ENCODE data around the gene HLCS. TPM values are rescaled to one million over a fixed set of nuclear protein-coding genes. Genes with fewer than 3 reads are reported as not detected.
A peak's percentile ranks its signal among the peaks of the same experiment; 100 is the strongest.

Gene HLCS
- total RNA-seq, 1 donor from 2014 or later = 17.1 TPM

DNA sequence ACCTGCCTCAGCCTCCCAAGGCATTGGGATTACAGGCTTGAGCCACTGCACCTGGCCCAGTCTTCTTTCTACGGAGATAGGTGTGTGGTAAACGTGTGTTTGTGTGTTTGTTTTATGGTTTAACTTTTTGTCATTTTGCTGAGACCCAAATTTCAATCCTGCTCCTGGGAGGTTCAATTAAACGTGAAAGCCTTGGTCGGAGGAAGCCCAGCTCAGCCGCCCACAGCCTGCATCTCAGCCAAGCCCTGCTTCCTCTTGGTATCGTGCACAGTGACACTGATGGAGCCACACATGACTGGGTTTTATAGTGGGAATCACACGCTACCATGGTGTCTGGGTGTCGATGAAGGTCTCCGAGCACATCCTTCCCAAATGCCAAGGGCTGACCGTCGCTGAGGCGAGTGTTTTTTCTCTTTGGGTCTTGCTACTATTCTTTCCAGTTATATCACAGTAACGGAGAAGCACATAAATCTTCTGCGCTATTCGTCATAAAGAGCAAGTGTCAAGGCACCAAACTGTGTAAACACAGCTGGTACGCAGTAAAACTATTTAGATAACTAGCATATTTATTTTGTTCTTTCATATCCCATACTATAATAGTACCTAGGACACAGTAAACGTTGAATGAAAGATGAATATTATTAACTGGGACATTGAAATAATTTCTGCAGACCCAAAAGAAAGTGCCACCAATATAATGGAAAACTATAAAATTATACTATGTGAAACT is 39.3 kb downstream of the HLCS start:
- peaks cover 7% of the 10 kb centered on the region for H3K36me3 ChIP-seq
- no peak overlapping the region for H3K4me3 ChIP-seq
- TF ChIP-seq, protein P1, sequence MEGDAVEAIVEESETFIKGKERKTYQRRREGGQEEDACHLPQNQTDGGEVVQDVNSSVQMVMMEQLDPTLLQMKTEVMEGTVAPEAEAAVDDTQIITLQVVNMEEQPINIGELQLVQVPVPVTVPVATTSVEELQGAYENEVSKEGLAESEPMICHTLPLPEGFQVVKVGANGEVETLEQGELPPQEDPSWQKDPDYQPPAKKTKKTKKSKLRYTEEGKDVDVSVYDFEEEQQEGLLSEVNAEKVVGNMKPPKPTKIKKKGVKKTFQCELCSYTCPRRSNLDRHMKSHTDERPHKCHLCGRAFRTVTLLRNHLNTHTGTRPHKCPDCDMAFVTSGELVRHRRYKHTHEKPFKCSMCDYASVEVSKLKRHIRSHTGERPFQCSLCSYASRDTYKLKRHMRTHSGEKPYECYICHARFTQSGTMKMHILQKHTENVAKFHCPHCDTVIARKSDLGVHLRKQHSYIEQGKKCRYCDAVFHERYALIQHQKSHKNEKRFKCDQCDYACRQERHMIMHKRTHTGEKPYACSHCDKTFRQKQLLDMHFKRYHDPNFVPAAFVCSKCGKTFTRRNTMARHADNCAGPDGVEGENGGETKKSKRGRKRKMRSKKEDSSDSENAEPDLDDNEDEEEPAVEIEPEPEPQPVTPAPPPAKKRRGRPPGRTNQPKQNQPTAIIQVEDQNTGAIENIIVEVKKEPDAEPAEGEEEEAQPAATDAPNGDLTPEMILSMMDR (IDR thresholded peaks at IDR 0.05) = no peak
- no peaks in the 10 kb centered on the region for H3K27me3 ChIP-seq (ENCODE audit: low read depth)
- no peak for ATAC-seq
- H3K9me3 ChIP-seq = no peaks in the 10 kb centered on the region
- intact Hi-C loops (cut with DNase I) = loop anchor here (10.0 kb wide), 1 partner anchor 422 kb away; no protein-coding TSS in a partner anchor
- DNase-seq = no peak
- H3K27ac ChIP-seq = no peak overlapping the region
- H3K4me1 ChIP-seq = peaks cover 6% of the 10 kb centered on the region

DNA sequence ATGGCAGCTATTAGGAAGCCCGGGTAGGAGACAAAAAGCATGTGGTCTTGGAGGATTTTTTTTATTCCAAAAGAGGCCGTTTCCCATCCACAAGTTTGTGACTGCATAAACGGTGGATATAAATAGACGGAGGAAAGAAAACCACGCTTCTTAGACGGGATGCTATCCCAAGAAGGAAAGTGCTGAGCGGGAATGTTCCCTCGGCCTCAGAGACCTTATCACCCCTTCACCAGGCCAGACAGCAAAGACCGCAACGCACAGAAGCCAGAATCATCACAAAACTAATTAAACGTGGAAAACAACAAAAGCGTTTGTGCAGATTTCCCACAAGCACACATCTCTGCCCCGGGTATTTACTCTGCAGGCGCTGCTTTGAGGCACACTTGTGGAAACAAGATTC is 43.2 kb downstream of the HLCS start:
- no peak overlapping the region for H3K4me3 ChIP-seq
- peaks cover 3% of the 10 kb centered on the region for H3K36me3 ChIP-seq
- H3K27me3 ChIP-seq (ENCODE audit: low read depth) = no peaks in the 10 kb centered on the region
- no peaks in the 10 kb centered on the region for H3K9me3 ChIP-seq
- TF ChIP-seq, protein P1 (IDR thresholded peaks at IDR 0.05) = no peak
- intact Hi-C loops (cut with DNase I) = loop anchor here (10.0 kb wide), 1 partner anchor 418 kb away; no protein-coding TSS in a partner anchor
- H3K4me1 ChIP-seq = peaks cover 6% of the 10 kb centered on the region
- DNase-seq = no peak
- ATAC-seq = no peak
- H3K27ac ChIP-seq = no peak overlapping the region

DNA sequence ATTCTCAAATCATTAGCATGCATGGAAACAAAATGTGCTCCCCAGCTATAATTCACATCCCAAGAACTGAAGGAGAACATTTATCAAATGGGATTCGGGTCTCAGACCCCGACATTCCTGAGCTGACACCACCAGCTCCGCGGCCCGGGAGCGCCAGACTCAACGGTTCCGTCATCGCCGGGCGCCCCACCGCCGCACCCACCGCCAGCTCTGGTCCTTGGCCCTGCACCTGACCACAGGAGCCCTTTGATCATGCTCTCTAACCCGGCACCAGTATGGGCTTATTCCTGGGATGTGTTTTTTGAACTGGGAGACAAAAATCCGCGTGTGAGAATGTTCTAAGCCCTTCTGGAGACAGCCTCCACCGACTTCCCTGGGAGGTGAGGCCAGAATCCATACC is 43.6 kb downstream of the HLCS start:
- intact Hi-C loops (cut with DNase I) = loop anchor here (10.0 kb wide), 1 partner anchor 418 kb away; no protein-coding TSS in a partner anchor
- H3K4me1 ChIP-seq = peaks cover 8% of the 10 kb centered on the region
- no peak overlapping the region for H3K4me3 ChIP-seq
- H3K36me3 ChIP-seq = peaks cover 3% of the 10 kb centered on the region
- H3K27ac ChIP-seq = no peak overlapping the region
- ATAC-seq (no peak), DNase-seq (no peak)
- H3K9me3 ChIP-seq = no peaks in the 10 kb centered on the region
- H3K27me3 ChIP-seq (ENCODE audit: low read depth) = no peaks in the 10 kb centered on the region
- TF ChIP-seq, protein P1 (IDR thresholded peaks at IDR 0.05) = no peak

DNA sequence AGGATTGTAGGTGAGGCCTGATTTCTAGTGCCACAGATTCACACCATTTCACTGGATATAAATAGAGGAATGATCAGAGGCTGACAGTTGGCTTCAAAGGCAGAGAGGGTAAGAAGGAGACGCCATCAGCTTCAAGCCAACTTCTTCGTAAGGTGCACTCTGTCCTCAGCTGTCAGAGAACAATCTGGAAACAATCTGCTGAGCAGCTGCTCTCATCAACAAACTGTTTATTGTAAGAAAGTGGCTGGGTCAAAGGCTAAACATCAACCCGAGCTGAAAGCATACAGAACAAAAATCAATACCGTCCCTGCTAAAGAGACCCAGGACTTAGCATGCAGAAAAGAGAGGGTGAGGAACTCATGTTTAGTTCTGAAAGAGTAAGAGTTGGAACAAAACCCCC is 48.2 kb downstream of the HLCS start:
- no peak for ATAC-seq

DNA sequence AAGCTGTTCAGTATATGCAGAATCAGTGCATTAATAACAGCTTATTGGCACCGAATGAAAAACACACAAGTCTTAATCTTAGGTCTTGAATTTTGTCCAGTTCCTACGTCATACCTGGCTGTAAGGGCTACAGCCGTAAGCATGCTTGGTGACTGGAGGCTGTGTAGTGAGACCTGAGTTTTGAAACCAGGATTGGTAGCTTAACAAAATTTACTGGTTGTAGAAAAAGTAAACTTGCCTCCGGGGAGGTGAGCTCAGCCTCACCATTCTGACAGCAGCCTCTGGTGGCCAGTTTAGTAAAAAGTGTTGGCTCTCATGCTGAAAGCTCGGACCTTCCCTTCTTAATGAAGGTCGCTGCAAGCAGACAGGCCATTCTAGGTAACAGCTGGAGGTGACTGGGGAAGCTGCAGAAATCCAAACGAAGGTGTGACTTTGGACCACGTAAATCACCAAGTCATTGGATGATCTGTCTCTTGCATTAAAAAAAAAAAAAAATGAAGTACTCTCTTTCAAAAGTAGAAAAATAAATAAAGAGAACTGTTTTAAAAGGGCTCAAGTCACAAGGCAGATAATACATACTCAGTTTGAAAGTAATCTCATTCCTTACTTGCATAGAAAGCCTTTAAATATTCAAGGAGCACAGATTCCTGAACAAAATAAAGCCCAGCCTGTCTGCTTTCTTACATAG is 48.9 kb downstream of the HLCS start:
- Histone ChIP-seq H3K36me3 (no peaks in the 10 kb centered on the region), H3K9me3 (no peaks in the 10 kb centered on the region), H3K4me1 (peaks cover 11% of the 10 kb centered on the region), H3K27ac (no peak overlapping the region), H3K4me3 (no peak overlapping the region), H3K27me3 (ENCODE audit: low read depth) (no peaks in the 10 kb centered on the region)
- TF ChIP-seq, protein P1 (IDR thresholded peaks at IDR 0.05) = peak; percentile 45
- intact Hi-C loops (cut with DNase I) = no loop called here
- peak in 1 of 2 donors; percentile 46 for ATAC-seq
- no peak for DNase-seq

More for the DNA sequence above, 48.2 kb downstream of the HLCS start:
- Histone ChIP-seq H3K4me1 (peaks cover 11% of the 10 kb centered on the region), H3K9me3 (no peaks in the 10 kb centered on the region), H3K27ac (no peak overlapping the region), H3K36me3 (no peaks in the 10 kb centered on the region), H3K4me3 (no peak overlapping the region), H3K27me3 (ENCODE audit: low read depth) (no peaks in the 10 kb centered on the region)
- no peak for DNase-seq
- TF ChIP-seq, protein P1 (IDR thresholded peaks at IDR 0.05) = no peak
- intact Hi-C loops (cut with DNase I) = no loop called here

All from lower lobe of right lung (tissue), 2 donors.